ENCODE measurements around the gene C6orf141. TPM values are rescaled to one million over a fixed set of nuclear protein-coding genes. Genes with fewer than 3 reads are reported as not detected.

C6orf141 gene
- total RNA-seq, 1 experiment from 2014 or later, result 11.7 TPM

GRCh38 chr6:49524541-49524940 lies 25.9 kb upstream of the C6orf141 start:
- no peak overlapping the region for H3K4me3 ChIP-seq (ENCODE audit: low read depth, low read length, poor library complexity, severe bottlenecking)
- ChIA-PET POLR2A (ENCODE audit: low non-redundant PET) (no interaction called here), CTCF (no interaction called here)

GRCh38 chr6:49526598-49526997 lies 23.9 kb upstream of the C6orf141 start:
- POLR2A ChIA-PET (ENCODE audit: low non-redundant PET), result no interaction called here
- Histone ChIP-seq H3K27me3 (replicated peaks; ENCODE audit: insufficient read depth, low read depth, low read length, poor library complexity) (no peaks in the 10 kb centered on the region), H3K27ac (ENCODE audit: low read depth, low read length, poor library complexity, severe bottlenecking) (no peak overlapping the region), H3K4me3 (ENCODE audit: low read depth, low read length, poor library complexity, severe bottlenecking) (no peak overlapping the region), H3K4me1 (ENCODE audit: insufficient read depth, low read length, poor library complexity, severe bottlenecking) (no peaks in the 10 kb centered on the region), H3K9me3 (ENCODE audit: low read depth, low read length, poor library complexity, severe bottlenecking) (no peaks in the 10 kb centered on the region), H3K36me3 (ENCODE audit: insufficient read depth, low read length, poor library complexity, severe bottlenecking) (no peaks in the 10 kb centered on the region)
- TF ChIP-seq CTCF (conservative IDR thresholded peaks at IDR 0.05; ENCODE audit: low read depth, low read length) (no peak), EZH2 (IDR thresholded peaks at IDR 0.05; ENCODE audit: borderline replicate concordance, low read depth, low read length, poor library complexity, severe bottlenecking) (no peak)
- DNase-seq (ENCODE audit: low spot score), result no peak
- intact Hi-C loops (cut with micrococcal nuclease; ENCODE audit: unreplicated experiment), result no loop called here
- BruUV-seq (replicated peaks), result no TSS peak
- CTCF ChIA-PET, result no interaction called here

More at GRCh38 chr6:49524541-49524940, 25.9 kb upstream of the C6orf141 start:
- no peak overlapping the region for H3K27ac ChIP-seq (ENCODE audit: low read depth, low read length, poor library complexity, severe bottlenecking)
- BruUV-seq (replicated peaks), result no TSS peak
- no peaks in the 10 kb centered on the region for H3K4me1 ChIP-seq (ENCODE audit: insufficient read depth, low read length, poor library complexity, severe bottlenecking)
- H3K36me3 ChIP-seq (ENCODE audit: insufficient read depth, low read length, poor library complexity, severe bottlenecking), result no peaks in the 10 kb centered on the region
- no peak for DNase-seq (ENCODE audit: low spot score)
- H3K9me3 ChIP-seq (ENCODE audit: low read depth, low read length, poor library complexity, severe bottlenecking), result no peaks in the 10 kb centered on the region
- no peak for TF ChIP-seq CTCF (conservative IDR thresholded peaks at IDR 0.05; ENCODE audit: low read depth, low read length)
- no peak for TF ChIP-seq EZH2 (IDR thresholded peaks at IDR 0.05; ENCODE audit: borderline replicate concordance, low read depth, low read length, poor library complexity, severe bottlenecking)
- no peaks in the 10 kb centered on the region for H3K27me3 ChIP-seq (replicated peaks; ENCODE audit: insufficient read depth, low read depth, low read length, poor library complexity)
- intact Hi-C loops (cut with micrococcal nuclease; ENCODE audit: unreplicated experiment), result no loop called here

- Histone ChIP-seq H3K27me3 (replicated peaks; ENCODE audit: insufficient read depth, low read depth, low read length, poor library complexity) (no peaks in the 10 kb centered on the region), H3K27ac (ENCODE audit: low read depth, low read length, poor library complexity, severe bottlenecking) (no peak overlapping the region), H3K4me1 (ENCODE audit: insufficient read depth, low read length, poor library complexity, severe bottlenecking) (peaks cover 1% of the 10 kb centered on the region), H3K4me3 (ENCODE audit: low read depth, low read length, poor library complexity, severe bottlenecking) (no peak overlapping the region), H3K9me3 (ENCODE audit: low read depth, low read length, poor library complexity, severe bottlenecking) (no peaks in the 10 kb centered on the region), H3K36me3 (ENCODE audit: insufficient read depth, low read length, poor library complexity, severe bottlenecking) (no peaks in the 10 kb centered on the region)
- no TSS peak for BruUV-seq (replicated peaks)
- intact Hi-C loops (cut with micrococcal nuclease; ENCODE audit: unreplicated experiment), result no loop called here
- ChIA-PET POLR2A (ENCODE audit: low non-redundant PET) (no interaction called here), CTCF (no interaction called here)
- TF ChIP-seq CTCF (conservative IDR thresholded peaks at IDR 0.05; ENCODE audit: low read depth, low read length) (no peak), EZH2 (IDR thresholded peaks at IDR 0.05; ENCODE audit: borderline replicate concordance, low read depth, low read length, poor library complexity, severe bottlenecking) (no peak)
- no peak for DNase-seq (ENCODE audit: low spot score)
Measured at GRCh38 chr6:49527320-49527719, 23.1 kb upstream of the C6orf141 start.

All from A673 (cell line).